LNCAP (cell line): ENCODE results near the gene APOBEC3C.
"Not testable (repeated sequence)": the region's sequence is repeated elsewhere in the genome, so short reads cannot be mapped to it uniquely, and the experiment has no call there.

ENCODE experiments used
- TF ChIP-seq, protein P1 (sequence below): fragments of 450-650 bp; IDR thresholded peaks from 2 replicates; pipeline ENCODE4 v1.5.1; 2017; ENCODE audit warnings: mild to moderate bottlenecking

APOBEC3C gene

DNA sequence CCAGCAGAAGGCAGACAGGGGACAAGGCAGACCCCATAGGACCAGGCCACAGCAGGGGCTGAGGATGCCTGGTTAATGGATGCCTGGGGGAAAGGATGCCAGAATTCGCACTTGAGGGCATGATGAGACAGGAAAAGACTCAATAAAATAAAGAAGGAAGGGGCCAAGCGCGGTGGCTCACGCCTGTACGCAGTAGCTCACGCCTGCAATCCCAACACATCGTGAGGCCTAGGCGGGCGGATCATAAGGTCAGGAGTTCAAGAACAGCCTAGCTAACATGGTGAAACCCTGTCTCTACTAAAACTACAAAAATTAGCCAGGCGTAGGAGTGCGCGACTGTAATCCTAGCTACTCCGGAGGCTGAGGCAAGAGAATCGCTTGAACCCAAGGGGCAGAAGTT lies 16.6 kb downstream of the APOBEC3C start:
- TF ChIP-seq, protein P1, sequence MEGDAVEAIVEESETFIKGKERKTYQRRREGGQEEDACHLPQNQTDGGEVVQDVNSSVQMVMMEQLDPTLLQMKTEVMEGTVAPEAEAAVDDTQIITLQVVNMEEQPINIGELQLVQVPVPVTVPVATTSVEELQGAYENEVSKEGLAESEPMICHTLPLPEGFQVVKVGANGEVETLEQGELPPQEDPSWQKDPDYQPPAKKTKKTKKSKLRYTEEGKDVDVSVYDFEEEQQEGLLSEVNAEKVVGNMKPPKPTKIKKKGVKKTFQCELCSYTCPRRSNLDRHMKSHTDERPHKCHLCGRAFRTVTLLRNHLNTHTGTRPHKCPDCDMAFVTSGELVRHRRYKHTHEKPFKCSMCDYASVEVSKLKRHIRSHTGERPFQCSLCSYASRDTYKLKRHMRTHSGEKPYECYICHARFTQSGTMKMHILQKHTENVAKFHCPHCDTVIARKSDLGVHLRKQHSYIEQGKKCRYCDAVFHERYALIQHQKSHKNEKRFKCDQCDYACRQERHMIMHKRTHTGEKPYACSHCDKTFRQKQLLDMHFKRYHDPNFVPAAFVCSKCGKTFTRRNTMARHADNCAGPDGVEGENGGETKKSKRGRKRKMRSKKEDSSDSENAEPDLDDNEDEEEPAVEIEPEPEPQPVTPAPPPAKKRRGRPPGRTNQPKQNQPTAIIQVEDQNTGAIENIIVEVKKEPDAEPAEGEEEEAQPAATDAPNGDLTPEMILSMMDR, result no peak

DNA sequence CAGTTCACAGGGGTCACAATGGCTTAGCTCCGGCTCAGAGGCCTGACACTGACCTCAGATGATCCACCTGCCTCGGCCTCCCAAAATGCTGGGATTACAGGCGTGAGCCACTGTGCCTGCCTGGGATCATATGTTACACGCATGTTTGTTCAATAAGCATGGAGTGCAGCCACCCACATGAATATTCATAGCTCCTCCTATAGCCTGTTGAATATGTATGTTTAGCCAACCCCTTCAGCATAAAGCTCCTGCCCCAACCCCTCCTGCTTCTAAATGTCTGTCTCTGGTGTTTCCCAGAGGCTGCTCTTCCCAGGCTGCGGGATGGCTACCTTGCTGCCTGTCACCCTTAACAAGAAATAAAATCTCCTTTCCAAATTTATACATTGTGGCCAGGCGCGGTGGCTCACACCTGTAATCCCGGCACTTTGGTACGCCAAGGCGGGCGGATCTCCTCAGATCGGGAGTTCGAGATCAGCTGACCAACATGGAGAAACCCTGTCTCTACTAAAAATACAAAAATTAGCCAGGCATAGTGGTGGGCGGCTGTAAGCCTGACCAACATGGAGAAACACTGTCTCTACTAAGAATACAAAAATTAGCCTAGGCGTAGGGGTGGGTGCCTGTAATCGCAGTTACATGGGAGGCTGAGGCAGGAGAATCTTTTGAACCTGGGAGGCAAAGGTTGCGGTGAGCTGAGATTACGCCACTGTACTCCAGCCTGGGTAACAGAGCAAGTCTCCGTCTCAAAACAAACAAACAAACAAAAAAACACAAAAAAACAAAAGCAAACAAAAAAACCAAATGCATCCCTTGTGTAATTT lies 25.5 kb downstream of the APOBEC3C start:
- TF ChIP-seq, protein P1, result no peak

- TF ChIP-seq, protein P1, result not testable (repeated sequence)
Observed at GRCh38 chr22:39040538-39041296, 26.7 kb downstream of the APOBEC3C start, which contains the start of gene APOBEC3F. Gene APOBEC3F, plus strand, starts transcription at chr22:39040864. Its CDS starts 97 bp downstream, at chr22:39040961.

- TF ChIP-seq, protein P1, result no peak
Observed at GRCh38 chr22:39041908-39042307, 27.9 kb downstream of the APOBEC3C start.

- TF ChIP-seq, protein P1, result no peak
Observed at GRCh38 chr22:39055658-39056057, 41.6 kb downstream of the APOBEC3C start.

GRCh38 chr22:39068033-39068785 lies 54.2 kb downstream of the APOBEC3C start:
- TF ChIP-seq, protein P1, result no peak
